ENCODE data around the gene ST3GAL6. TPM values are rescaled to one million over a fixed set of nuclear protein-coding genes. Genes with fewer than 3 reads are reported as not detected.

The ST3GAL6 gene
- total and polyA plus RNA-seq, 2 of the 13 experiments (the other 11 are each of a cell fraction or from before 2014, with no cell fraction given) = 17.5 to 23.2 TPM

DNA sequence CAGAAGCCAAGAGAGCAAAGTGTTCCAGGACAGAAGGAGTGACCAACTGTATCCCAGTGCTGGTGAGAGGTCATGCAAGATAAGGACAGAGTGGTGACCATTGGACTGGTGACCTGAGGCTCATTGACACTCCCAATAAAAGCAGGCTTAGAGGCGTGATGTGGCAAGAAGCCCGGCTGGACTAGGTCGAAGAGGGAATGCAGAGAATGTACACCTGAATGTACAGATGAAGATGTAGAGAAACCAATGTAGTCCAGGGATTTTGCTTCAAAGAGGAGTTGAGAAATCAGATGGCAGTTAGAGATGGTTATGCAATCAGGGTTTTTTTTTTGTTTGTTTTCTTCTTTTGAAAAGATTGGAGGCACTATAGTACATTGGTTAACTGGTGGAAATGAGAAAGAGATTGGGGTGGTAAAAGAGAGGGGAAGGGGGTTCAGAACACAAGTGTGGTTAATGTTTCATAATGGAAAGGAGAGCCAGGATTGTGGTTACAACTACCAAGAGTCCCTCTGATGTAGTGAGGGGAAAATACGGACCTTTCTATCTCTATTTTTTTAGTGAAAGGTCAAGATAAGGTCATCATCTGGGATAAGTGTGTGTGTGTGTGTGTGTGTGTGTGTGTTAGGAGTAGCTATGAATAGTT is 23.3 kb downstream of the ST3GAL6 start (continued):
- TF ChIP-seq ARNT (IDR thresholded peaks at IDR 0.05) (no peak), HES4 (CRISPR knock-in tag; IDR thresholded peaks at IDR 0.05; ENCODE audit: borderline replicate concordance) (no peak), MAFG (CRISPR knock-in tag; IDR thresholded peaks at IDR 0.05) (no peak), SRSF9 (IDR thresholded peaks at IDR 0.05; ENCODE audit: borderline replicate concordance, insufficient read depth, low read depth, low read length, poor library complexity, severe bottlenecking) (no peak), KLF12 (CRISPR knock-in tag; IDR thresholded peaks at IDR 0.05; ENCODE audit: borderline replicate concordance) (no peak), ELF3 (CRISPR knock-in tag; IDR thresholded peaks at IDR 0.05) (peak; percentile 30; the same call in 1 of the 2 replicates), ESRRA (CRISPR knock-in tag; IDR thresholded peaks at IDR 0.05; ENCODE audit: low read depth) (peak; percentile 87), HNRNPLL (IDR thresholded peaks at IDR 0.05; ENCODE audit: low read depth, low read length, poor library complexity, severe bottlenecking) (no peak)
- TF ChIP-seq, protein P1, sequence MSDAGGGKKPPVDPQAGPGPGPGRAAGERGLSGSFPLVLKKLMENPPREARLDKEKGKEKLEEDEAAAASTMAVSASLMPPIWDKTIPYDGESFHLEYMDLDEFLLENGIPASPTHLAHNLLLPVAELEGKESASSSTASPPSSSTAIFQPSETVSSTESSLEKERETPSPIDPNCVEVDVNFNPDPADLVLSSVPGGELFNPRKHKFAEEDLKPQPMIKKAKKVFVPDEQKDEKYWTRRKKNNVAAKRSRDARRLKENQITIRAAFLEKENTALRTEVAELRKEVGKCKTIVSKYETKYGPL (CRISPR knock-in tag; IDR thresholded peaks at IDR 0.05) = 0 out of 2 replicates have a peak, but pooled peaks have one; percentile 60
- TF ChIP-seq, protein P2, sequence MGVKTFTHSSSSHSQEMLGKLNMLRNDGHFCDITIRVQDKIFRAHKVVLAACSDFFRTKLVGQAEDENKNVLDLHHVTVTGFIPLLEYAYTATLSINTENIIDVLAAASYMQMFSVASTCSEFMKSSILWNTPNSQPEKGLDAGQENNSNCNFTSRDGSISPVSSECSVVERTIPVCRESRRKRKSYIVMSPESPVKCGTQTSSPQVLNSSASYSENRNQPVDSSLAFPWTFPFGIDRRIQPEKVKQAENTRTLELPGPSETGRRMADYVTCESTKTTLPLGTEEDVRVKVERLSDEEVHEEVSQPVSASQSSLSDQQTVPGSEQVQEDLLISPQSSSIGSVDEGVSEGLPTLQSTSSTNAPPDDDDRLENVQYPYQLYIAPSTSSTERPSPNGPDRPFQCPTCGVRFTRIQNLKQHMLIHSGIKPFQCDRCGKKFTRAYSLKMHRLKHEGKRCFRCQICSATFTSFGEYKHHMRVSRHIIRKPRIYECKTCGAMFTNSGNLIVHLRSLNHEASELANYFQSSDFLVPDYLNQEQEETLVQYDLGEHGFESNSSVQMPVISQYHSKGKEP (CRISPR knock-in tag; IDR thresholded peaks at IDR 0.05) = no peak
- TF ChIP-seq, protein P3, sequence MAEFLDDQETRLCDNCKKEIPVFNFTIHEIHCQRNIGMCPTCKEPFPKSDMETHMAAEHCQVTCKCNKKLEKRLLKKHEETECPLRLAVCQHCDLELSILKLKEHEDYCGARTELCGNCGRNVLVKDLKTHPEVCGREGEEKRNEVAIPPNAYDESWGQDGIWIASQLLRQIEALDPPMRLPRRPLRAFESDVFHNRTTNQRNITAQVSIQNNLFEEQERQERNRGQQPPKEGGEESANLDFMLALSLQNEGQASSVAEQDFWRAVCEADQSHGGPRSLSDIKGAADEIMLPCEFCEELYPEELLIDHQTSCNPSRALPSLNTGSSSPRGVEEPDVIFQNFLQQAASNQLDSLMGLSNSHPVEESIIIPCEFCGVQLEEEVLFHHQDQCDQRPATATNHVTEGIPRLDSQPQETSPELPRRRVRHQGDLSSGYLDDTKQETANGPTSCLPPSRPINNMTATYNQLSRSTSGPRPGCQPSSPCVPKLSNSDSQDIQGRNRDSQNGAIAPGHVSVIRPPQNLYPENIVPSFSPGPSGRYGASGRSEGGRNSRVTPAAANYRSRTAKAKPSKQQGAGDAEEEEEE (CRISPR knock-in tag; IDR thresholded peaks at IDR 0.05; ENCODE audit: borderline replicate concordance) = no peak
- TF ChIP-seq, protein P4, sequence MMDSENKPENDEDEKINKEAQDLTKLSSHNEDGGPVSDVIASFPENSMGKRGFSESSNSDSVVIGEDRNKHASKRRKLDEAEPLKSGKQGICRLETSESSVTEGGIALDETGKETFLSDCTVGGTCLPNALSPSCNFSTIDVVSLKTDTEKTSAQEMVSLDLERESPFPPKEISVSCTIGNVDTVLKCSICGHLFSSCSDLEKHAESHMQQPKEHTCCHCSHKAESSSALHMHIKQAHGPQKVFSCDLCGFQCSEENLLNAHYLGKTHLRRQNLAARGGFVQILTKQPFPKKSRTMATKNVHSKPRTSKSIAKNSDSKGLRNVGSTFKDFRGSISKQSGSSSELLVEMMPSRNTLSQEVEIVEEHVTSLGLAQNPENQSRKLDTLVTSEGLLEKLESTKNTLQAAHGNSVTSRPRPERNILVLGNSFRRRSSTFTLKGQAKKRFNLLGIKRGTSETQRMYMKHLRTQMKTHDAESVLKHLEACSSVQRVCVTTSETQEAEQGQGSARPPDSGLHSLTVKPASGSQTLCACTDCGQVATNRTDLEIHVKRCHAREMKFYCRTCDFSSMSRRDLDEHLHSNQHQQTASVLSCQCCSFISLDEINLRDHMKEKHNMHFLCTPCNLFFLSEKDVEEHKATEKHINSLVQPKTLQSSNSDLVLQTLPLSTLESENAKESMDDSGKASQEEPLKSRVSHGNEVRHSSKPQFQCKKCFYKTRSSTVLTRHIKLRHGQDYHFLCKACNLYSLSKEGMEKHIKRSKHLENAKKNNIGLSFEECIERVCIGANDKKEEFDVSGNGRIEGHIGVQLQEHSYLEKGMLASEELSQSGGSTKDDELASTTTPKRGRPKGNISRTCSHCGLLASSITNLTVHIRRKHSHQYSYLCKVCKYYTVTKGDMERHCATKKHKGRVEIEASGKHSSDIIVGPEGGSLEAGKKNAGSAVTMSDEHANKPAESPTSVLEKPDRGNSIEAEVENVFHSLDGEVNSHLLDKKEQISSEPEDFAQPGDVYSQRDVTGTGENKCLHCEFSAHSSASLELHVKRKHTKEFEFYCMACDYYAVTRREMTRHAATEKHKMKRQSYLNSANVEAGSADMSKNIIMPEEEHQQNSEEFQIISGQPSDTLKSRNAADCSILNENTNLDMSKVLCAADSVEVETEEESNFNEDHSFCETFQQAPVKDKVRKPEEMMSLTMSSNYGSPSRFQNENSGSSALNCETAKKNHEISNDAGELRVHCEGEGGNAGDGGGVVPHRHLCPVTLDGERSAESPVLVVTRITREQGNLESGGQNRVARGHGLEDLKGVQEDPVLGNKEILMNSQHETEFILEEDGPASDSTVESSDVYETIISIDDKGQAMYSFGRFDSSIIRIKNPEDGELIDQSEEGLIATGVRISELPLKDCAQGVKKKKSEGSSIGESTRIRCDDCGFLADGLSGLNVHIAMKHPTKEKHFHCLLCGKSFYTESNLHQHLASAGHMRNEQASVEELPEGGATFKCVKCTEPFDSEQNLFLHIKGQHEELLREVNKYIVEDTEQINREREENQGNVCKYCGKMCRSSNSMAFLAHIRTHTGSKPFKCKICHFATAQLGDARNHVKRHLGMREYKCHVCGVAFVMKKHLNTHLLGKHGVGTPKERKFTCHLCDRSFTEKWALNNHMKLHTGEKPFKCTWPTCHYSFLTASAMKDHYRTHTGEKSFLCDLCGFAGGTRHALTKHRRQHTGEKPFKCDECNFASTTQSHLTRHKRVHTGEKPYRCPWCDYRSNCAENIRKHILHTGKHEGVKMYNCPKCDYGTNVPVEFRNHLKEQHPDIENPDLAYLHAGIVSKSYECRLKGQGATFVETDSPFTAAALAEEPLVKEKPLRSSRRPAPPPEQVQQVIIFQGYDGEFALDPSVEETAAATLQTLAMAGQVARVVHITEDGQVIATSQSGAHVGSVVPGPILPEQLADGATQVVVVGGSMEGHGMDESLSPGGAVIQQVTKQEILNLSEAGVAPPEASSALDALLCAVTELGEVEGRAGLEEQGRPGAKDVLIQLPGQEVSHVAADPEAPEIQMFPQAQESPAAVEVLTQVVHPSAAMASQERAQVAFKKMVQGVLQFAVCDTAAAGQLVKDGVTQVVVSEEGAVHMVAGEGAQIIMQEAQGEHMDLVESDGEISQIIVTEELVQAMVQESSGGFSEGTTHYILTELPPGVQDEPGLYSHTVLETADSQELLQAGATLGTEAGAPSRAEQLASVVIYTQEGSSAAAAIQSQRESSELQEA (CRISPR knock-in tag; IDR thresholded peaks at IDR 0.05; ENCODE audit: not compliant biosample characterization) = no peak
- TF ChIP-seq, protein P5, sequence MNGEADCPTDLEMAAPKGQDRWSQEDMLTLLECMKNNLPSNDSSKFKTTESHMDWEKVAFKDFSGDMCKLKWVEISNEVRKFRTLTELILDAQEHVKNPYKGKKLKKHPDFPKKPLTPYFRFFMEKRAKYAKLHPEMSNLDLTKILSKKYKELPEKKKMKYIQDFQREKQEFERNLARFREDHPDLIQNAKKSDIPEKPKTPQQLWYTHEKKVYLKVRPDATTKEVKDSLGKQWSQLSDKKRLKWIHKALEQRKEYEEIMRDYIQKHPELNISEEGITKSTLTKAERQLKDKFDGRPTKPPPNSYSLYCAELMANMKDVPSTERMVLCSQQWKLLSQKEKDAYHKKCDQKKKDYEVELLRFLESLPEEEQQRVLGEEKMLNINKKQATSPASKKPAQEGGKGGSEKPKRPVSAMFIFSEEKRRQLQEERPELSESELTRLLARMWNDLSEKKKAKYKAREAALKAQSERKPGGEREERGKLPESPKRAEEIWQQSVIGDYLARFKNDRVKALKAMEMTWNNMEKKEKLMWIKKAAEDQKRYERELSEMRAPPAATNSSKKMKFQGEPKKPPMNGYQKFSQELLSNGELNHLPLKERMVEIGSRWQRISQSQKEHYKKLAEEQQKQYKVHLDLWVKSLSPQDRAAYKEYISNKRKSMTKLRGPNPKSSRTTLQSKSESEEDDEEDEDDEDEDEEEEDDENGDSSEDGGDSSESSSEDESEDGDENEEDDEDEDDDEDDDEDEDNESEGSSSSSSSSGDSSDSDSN (CRISPR knock-in tag; IDR thresholded peaks at IDR 0.05) = no peak
